ENCODE data around the gene MYLK4. TPM values are rescaled to one million over a fixed set of nuclear protein-coding genes. Genes with fewer than 3 reads are reported as not detected.
A peak's percentile ranks its signal among the peaks of the same experiment; 100 is the strongest.

Gene MYLK4
- total and polyA plus RNA-seq, 2 of the 13 experiments (the other 11 are each of a cell fraction or from before 2014, with no cell fraction given) = 0.26 to 0.29 TPM

GRCh38 chr6:2715737-2716136 is 35.0 kb downstream of the MYLK4 start (continued):
- TF ChIP-seq PAXIP1 (CRISPR knock-in tag; conservative IDR thresholded peaks at IDR 0.05) (peak; percentile 65), RBFOX2 (IDR thresholded peaks at IDR 0.05; ENCODE audit: low read depth, low read length) (no peak), ZNF678 (CRISPR knock-in tag; IDR thresholded peaks at IDR 0.05) (no peak), FOXA3 (CRISPR knock-in tag; IDR thresholded peaks at IDR 0.05) (0 out of 2 replicates have a peak, but pooled peaks have one; percentile 12), MNT (IDR thresholded peaks at IDR 0.05) (0 out of 2 replicates have a peak, but pooled peaks have one; percentile 15), GATAD2A (CRISPR knock-in tag; IDR thresholded peaks at IDR 0.05) (0 out of 2 replicates have a peak, but pooled peaks have one; percentile 14)

- in situ Hi-C loops (cut with HindIII; ENCODE audit: extremely low pct_ligation_motif_present, low pct_unique_long_range_greater_than_20kb) = no loop called here
- ATAC-seq (no peak), DNase-seq (ENCODE audit: low spot score) (no peak), FAIRE-seq (peak; percentile 28)
- H3K4me1 ChIP-seq (ENCODE audit: insufficient read depth, low read length) = peaks cover 14% of the 10 kb centered on the region
- peaks cover 12% of the 10 kb centered on the region for H3K9me3 ChIP-seq (ENCODE audit: low read length)
- intact Hi-C loops (cut with micrococcal nuclease; ENCODE audit: unreplicated experiment) = no loop called here
- no TSS peak for BruUV-seq (replicated peaks)
- WGBS (ENCODE audit: low lambda C conversion rate) = 37% methylated on average over 6 of the region's 7 CpGs
- ChIA-PET CTCF (ENCODE audit: low intra/inter-chr PET ratio, low total read pairs) (no interaction called here), POLR2A (no interaction called here)
- no peak overlapping the region for H3K27ac ChIP-seq (ENCODE audit: extremely low read length, insufficient read depth, low read length)
- H3K36me3 ChIP-seq (replicated peaks in 1 of 2; ENCODE audit: control insufficient read depth in 1 of 2, insufficient read depth in 2 of 2, low read length in 2 of 2) = no peaks in the 10 kb centered on the region
- no peak overlapping the region for H3K4me2 ChIP-seq (ENCODE audit: low read depth, low read length)
- no peaks in the 10 kb centered on the region for H4K20me1 ChIP-seq (ENCODE audit: insufficient read depth, low read length)
- no peak overlapping the region for H3K9ac ChIP-seq (ENCODE audit: insufficient read depth, low read depth, low read length)
- H3K79me2 ChIP-seq (ENCODE audit: insufficient read depth, low read length) = no peaks in the 10 kb centered on the region
- H3K27me3 ChIP-seq (ENCODE audit: control insufficient read depth in 1 of 2, insufficient read depth in 2 of 2, low read length in 2 of 2) = no peaks in the 10 kb centered on the region; a peak in 2 of 5 replicates
- H2AFZ ChIP-seq (ENCODE audit: low read length) = no peak overlapping the region
- H3K4me3 ChIP-seq (replicated peaks in 1 of 3; ENCODE audit: insufficient read depth in 1 of 3, low read depth in 2 of 3, low read length in 3 of 3) = no peak overlapping the region
- TF ChIP-seq HNF1B (CRISPR knock-in tag; IDR thresholded peaks at IDR 0.05) (no peak), ZNF704 (CRISPR knock-in tag; IDR thresholded peaks at IDR 0.05; ENCODE audit: borderline replicate concordance) (no peak)
Observed at GRCh38 chr6:2714111-2714895, 36.4 kb downstream of the MYLK4 start.

Measured in HepG2 (cell line).